Measurements from ENCODE around the gene SMARCA5.

DNA sequence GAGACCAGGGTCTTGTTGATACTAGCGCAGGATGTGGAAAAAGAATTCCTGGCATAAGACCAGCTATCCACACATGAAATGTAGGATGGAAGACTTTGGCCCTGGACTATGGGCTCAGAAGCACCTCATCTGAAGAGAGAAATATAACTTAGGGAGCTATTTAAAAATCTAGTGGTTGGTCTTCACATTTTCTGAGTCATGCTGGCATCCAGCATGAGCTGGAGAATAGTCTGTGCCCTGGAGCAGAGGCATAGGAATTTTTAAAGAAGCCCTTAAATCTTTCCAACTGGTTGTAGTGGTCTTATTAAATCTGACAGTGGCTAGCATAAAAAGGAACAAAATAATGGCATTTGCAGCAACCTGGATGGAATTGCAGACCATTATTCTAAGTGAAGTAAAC is 86.3 kb downstream of the SMARCA5 start:
- TF ChIP-seq EZH2 (IDR thresholded peaks at IDR 0.05; ENCODE audit: borderline replicate concordance, low read depth, low read length, poor library complexity, severe bottlenecking), result no peak
- TF ChIP-seq, protein P1, sequence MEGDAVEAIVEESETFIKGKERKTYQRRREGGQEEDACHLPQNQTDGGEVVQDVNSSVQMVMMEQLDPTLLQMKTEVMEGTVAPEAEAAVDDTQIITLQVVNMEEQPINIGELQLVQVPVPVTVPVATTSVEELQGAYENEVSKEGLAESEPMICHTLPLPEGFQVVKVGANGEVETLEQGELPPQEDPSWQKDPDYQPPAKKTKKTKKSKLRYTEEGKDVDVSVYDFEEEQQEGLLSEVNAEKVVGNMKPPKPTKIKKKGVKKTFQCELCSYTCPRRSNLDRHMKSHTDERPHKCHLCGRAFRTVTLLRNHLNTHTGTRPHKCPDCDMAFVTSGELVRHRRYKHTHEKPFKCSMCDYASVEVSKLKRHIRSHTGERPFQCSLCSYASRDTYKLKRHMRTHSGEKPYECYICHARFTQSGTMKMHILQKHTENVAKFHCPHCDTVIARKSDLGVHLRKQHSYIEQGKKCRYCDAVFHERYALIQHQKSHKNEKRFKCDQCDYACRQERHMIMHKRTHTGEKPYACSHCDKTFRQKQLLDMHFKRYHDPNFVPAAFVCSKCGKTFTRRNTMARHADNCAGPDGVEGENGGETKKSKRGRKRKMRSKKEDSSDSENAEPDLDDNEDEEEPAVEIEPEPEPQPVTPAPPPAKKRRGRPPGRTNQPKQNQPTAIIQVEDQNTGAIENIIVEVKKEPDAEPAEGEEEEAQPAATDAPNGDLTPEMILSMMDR (conservative IDR thresholded peaks at IDR 0.05; ENCODE audit: low read depth, low read length), result no peak

All from A673 (cell line).